Fibroblast of the conjunctiva (primary cell): ENCODE data around the gene PLEKHA6.

ENCODE experiments used
- DNase-seq: peaks from one replicate; pipeline ENCODE4 v3.0.0-alpha.2; 2010; ENCODE audit warnings: low read depth

PLEKHA6 gene

GRCh38 chr1:204211046-204211445 lies 148.7 kb downstream of the PLEKHA6 start:
- no peak for DNase-seq

DNA sequence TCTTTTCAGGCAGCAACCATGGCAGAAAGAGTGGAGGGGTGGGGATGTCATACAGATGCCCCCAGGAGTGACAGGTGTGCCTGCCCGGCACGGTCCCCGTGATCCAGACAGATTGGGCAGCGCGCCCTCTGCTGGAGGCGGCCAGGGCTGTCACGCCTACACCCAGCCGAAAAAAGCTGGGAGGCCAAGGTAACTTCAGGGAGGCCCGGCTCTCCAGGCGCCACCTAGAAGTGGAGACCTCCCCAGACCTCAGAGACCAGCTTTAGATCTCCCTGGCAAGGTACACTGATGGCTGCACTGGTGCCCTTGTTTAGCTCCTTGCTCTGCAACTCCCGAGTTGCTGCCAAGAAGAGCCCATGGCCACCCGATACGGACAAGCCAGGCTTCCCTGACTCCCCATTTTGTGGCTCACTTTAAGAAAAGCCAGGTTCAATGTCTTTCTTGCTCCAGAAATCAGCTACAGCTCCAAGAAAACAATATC lies 152.6 kb downstream of the PLEKHA6 start:
- DNase-seq: no peak

DNA sequence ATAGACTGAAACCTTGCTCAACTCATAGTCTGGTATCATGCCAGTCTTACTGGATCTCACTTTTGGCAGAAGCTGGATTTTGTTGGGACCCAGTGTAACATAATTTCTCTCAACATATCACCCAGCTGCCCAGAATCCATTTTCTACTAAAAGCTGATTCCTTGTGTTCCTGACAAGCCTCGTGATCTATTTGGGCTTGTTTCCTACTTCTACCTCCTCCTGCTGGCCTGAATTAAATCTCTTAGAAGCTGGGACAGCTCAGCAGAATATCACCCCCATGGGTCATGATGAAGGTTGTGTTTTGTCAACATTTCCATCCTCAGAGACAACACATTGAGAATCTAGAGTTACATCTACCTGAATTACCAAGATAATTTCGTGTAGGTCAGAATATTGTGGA lies 153.6 kb downstream of the PLEKHA6 start:
- no peak for DNase-seq

DNA sequence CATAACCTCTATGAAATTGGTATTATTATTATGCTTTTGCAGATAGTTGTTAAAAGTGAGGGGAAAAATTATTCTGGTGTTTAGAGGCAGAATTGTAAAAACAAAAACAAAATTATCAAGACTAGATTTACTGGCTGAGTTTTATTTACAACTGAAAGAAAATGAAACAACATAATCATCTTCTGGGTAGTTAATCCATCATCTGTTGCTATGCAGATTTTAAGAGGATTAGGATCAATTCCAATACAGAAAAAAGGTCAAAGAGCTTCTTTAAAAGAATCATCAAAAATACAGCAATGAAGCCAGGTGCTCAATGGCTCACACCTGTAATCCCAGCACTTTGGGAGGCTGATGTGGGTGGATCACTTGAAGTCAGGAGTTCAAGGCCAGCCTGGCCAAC lies 154.2 kb downstream of the PLEKHA6 start:
- no peak for DNase-seq

DNA sequence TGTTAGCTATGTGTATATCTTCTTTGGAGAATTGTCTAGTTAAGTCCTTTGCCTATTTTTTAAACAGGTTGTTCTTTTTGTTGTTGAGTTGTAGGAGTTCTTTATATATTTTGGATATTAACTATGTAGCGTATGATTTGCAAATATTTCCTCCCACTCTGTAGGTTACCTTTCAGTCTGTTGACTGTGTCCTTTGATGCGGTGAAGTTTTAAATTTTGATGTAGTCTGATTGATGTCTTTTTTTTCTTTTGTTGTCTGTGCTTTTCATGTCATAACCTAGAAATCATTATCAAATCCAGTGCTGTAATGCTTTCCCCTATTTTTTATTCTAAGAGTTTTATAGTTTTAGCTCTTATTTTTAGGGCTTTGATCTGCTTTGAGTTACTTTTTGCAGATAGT lies 154.8 kb downstream of the PLEKHA6 start:
- DNase-seq: no peak

DNA sequence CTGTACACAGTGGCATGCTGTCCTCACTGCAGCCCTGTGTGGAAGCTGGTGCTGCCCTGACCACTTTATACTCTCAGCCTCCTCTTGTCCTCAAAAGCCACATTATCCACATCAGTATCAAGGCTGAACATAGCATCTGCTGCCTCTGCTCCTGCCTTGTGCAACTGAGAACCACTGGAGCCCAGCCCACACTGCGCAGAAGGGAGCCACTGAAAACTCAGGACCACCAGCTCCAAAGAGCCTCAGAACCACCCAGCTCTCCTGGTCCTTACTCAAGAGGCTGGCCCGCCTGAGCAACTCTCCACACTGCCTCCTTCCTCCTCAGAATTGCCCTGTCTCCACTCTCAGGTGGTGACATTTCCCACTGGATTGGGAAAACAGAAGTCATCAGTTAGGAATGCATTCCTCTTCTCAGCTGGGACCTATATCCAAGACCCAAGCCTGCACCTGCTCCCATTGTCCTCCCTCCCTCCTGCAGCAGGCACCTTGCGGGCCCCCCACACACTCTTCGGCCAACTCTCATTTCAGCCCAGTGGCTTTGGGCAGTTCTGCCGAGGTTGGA lies 156.4 kb downstream of the PLEKHA6 start:
- no peak for DNase-seq

DNA sequence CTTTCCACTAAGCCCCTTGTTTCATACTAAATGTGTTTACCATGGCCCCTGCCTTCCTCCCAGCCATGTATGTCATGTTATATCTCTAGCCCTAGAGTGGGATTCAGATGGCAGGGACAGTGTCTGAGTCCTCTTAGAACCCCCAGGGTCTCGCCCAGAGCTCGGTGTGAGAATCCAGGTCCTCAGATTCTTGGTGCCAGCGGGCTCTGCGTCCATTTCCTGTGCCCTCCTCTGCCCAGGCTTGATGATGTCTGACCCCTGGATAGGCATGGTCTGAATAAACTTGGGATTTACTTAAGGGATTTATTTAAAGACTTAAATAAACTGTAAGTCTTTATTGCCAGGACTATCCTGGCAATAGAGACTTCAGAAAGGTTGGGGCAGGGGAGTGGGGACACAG lies 157.2 kb downstream of the PLEKHA6 start:
- DNase-seq: no peak

- no peak for DNase-seq
Measured at GRCh38 chr1:204201348-204202040, 158.2 kb downstream of the PLEKHA6 start.

DNA sequence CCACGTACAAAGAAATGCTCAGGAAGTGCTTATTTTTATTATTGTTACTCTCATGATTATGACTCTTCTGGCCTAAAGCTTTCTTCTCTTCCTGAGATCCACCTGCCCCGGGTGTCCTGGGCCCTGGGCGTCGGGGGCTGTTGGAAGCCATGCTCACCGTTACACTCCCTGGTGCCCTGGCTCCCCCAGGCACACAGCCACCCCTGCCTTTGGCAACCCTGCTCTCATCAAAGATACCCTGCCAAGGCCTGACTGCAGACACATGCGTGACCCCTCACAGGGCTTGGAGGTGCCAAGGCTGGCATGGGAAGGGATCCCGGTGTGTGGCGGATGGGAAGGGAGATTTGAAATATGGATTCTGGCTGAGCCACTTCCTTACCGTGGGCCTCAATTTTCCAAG lies 160.2 kb downstream of the PLEKHA6 start:
- no peak for DNase-seq

GRCh38 chr1:204198348-204199340 lies 161.1 kb downstream of the PLEKHA6 start:
- DNase-seq: no peak

DNA sequence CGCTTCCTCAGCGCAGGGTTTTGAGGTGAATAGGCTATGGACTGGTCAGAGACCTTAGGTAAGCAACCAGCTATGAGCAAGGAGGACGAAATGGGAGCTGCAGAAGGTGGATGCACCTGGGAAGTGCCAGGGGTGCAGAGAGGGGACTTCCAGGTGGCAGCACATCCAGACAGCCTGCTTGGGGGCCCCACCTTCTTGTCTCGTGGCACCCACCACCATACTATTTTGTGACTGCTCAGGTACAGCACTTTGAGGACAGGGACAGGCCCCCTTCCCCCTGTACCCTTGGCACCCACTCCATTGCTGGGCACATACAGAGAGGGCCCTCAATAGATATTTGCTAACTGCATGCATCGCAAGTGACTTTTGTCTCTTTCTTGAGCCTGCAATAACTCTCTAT lies 162.7 kb downstream of the PLEKHA6 start:
- no peak for DNase-seq

DNA sequence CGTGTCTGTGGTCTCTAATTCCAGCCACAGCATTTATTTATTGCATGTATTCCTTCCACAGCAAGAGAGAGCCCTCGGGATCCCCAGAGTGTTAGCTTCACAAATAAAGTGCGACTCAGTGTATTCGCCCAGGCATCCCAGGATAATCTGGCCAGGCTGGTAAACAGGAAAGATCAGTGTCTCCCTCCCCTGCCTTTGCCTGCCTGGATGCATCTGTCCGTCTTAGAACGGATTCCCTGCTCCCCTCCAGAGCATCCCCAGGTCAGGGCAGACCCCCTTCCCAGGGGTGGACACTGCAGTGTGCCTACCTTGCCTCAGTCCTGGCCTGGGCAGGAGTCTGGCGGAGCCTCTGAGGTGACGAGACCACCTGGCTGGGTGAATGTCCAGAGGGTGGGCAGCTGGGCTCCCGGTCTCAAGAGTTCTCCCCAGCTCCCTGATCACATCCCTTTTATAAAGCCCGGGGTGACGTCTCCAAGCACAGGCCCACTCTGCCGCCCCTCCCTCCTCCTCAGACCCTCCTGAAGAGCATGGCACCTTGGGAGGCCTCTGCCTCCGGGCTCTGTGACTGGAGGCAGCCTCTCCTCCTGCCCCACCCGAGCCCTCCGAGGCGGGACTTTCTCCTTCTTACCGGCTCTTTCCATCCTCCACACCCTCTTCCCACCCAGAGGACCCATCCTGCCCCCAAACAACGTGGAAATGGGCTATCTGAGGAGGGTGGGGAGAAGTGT lies 163.5 kb downstream of the PLEKHA6 start, which contains the start of gene KISS1:
Gene KISS1, minus strand, starts transcription at position 424 of the 728 bp plus-strand sequence. CDS start 3,615 bp downstream, outside the sequence.
- no peak for DNase-seq

DNA sequence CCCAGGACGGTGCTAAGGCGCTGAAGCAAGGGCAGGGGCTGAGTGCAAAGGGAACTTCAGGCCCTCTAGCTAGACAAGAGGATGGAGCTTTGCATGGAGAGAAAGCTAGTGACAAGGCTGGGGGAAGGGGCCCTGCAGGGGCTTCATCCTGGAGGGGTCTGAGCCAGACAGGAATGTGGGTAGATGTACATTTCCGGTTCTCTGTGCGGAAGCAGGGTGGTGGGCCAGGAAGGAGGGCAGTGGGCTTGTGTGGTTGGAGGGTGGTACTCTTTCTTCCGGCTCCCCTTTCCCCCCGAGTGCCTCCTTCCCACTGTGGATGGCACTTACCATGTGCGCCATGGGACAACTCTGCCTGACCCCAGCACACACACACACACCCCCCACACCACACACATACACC lies 165.0 kb downstream of the PLEKHA6 start:
- DNase-seq: no peak

DNA sequence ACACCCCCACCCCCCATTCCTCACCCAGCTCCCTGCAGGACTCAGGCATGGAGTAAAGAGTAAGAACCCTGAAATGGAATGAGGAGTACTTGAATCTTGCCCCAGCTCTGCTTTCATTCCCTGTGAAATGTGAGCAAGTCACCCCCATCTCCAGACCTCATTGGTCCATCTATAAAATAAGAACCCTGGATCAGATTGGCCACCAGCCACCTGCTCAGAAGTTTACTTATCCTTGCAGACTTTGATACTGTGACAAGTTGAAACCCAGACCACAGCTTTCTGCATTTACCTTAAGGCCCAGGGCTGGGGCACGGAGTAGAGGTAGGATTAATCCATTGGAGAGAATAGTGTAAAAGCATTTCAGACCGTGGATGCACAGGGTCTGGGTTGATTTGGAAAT lies 165.6 kb downstream of the PLEKHA6 start:
- DNase-seq: no peak

DNA sequence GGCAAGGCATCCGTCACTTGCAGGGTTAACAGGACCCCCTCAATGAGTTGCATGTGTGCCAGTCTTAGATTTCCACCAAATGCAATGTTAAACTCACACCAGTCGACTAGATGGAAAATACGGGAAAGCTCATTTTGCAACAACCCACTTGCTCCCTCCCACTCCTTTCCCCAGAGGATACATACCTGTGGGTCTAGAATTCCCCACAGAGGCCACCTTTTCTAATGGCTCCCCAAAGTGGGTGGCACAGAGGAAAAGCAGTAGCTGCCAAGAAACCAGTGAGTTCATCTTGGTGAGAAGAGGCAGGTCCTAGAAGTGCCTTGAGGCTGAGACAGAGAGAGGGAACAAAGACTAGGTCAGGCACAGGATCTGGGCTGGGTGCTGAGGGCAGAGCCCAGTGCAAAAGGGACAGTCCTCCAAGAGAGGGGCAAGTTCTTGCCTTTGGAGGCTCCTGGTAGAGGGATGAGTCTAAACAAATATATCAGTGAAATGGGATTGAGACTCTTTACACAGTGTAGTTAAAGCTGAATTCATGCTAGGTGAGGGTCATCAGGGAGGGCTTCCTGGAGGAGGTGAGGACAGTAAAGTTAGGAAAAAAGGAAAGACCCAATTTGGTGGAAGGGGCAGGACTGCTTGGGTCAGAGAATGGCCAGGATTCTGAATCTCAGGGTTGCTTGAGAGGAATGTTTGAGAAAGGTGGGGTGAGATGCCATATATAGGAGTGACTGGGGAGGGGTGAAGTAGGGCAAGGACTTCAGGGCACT lies 167.0 kb downstream of the PLEKHA6 start:
- no peak for DNase-seq

DNA sequence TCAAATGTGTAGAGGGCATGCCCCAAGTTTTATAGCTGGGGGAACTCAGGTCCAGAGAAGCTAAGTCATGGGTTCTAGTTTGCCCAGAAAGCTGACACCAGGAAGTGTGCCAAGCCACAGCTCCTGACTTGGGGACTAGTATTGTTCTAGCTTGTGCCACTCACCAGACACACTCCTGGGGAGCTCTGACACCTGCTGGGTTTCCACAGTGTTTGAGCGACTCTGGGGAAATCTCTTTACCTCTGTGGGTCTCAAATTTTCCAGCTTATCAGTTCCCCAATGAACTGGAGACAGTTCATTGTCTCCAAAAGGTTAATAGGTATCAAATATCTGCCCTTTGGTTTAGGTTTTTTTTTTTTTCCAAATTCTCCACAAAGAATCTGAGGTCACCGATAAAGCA lies 167.7 kb downstream of the PLEKHA6 start:
- DNase-seq: no peak

DNA sequence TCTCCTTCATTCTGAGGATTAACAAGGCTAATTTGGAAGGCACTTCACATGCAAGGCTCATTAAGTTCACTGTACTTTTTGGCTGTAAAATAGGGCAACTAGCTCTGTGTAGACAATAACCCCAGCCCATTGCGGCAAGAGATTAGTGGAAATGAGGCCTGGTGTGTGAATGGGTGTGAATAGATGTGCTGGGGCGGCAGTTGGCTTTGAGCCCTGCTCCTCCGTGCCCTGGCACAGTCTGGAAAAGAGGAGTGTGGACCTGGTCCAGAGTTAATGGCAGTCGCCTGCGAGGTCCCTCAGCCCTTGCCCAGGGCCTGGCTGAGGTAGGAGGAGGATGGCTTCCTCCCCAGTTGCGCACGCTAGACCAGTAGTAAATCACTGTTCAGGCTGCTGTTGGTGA lies 168.3 kb downstream of the PLEKHA6 start:
- no peak for DNase-seq

DNA sequence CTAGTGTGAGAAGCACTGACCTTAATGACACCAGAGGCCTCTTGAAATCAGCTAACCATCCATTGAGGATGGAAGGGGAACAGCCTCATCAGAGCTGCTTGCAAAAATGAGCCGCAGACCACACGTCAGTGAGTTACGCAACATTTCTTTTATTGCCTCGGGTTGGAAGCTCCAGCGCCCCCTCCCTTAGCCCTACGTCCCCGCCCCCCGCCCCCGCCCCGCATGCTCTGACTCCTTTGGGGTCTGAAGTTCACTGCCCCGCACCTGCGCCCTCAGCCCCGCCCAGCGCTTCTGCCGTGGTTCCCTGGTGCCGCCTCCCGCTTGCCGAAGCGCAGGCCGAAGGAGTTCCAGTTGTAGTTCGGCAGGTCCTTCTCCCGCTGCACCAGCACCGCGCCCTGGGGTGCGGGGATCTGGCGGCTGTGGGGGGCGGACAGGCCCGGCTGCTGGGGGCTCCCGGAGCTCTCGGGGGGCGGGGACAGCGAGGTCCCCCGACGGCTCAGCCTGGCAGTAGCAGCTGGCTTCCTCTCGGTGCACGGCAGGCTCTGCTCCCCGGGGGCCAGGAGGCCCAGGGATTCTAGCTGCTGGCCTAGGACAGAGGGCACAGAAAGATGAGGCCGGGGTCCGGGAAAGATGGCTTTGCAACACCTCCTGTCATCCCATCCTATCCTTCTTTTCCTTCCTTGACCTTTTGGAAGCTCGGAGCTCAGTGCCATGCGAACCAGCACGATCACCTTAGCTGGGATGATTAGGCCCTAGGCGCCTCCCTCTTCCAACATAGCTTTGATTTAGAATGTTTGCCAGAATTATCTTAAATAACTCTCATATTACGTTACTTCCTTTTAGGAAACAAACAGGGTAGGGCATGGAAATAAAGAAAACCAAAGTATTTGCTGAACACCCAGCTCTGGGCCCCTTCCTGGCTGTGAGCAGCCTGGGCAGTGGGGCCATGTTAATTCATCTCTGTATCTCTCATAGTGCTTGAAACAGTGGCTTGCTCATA lies 169.2 kb downstream of the PLEKHA6 start:
- DNase-seq: no peak

- no peak for DNase-seq
Measured at GRCh38 chr1:204188959-204189639, 170.6 kb downstream of the PLEKHA6 start.
